Prostate gland (tissue), 2 donors: ENCODE measurements around the gene PPP2R5E. TPM values are rescaled to one million over a fixed set of nuclear protein-coding genes. Genes with fewer than 3 reads are reported as not detected.
A peak's percentile ranks its signal among the peaks of the same experiment; 100 is the strongest.
"Not testable (repeated sequence)": the region's sequence is repeated elsewhere in the genome, so short reads cannot be mapped to it uniquely, and the experiment has no call there.

Source experiments
- DNase-seq: peaks from one replicate; pipeline ENCODE4 v3.0.0-alpha.2; 2019; ENCODE audit warnings: low spot score
- H3K27ac ChIP-seq, 2 donors: fragments of 200-600 bp; sonication (generic); 2 replicates each; pipeline ENCODE4 v1.5.1; 2017 to 2019
- H3K27me3 ChIP-seq: fragments of 200-600 bp; sonication (generic); replicated peaks from 2 replicates; pipeline ENCODE4 v1.5.1; 2019; ENCODE audit not compliant: insufficient read depth
- H3K36me3 ChIP-seq, 2 donors: fragments of 200-600 bp; sonication (generic); 1 replicate in 1 of 2; 2 replicates in 1 of 2; pipeline versions ENCODE4 v1.5.1 to v1.8.1; 2017 to 2019
- H3K4me1 ChIP-seq: fragments of 200-600 bp; sonication (generic); replicated peaks from 2 replicates; pipeline ENCODE4 v1.5.1; 2019
- H3K4me3 ChIP-seq, 2 donors: fragments of 200-600 bp; sonication (generic); 2 replicates each; pipeline ENCODE4 v1.5.1; 2017 to 2019
- H3K9me3 ChIP-seq: fragments of 200-600 bp; sonication (generic); 2 replicates; pipeline ENCODE4 v1.5.1; 2017
- CTCF ChIP-seq, 4 experiments: fragments of 200-600 bp in 2 of 4; fragments of 450-650 bp in 2 of 4; sonication (generic) in 2 of 4; IDR thresholded peaks; 1 replicate in 3 of 4; 2 replicates in 1 of 4; pipeline ENCODE4 v1.5.1; 2016 to 2019; ENCODE audit warnings: antibody characterized with exemption in 4 of 4, mild to moderate bottlenecking in 2 of 4, moderate library complexity in 2 of 4
- POLR2A ChIP-seq: fragments of 450-650 bp; IDR thresholded peaks from one replicate; pipeline ENCODE4 v1.6.1; 2016; ENCODE audit warnings: antibody characterized with exemption, mild to moderate bottlenecking
- POLR2AphosphoS5 ChIP-seq: sonication (generic); formaldehyde crosslinking; IDR thresholded peaks from one replicate; pipeline ENCODE4 v1.6.1; 2017; ENCODE audit warnings: antibody characterized with exemption
- WGBS: methylation state at CpG from one replicate; pipeline ENCODE4 v1.1.5; 2018; 5-methylcytosine and 5-hydroxymethylcytosine counted together
- intact Hi-C: fragments of 100-400 bp; cut with DNase I; formaldehyde crosslinking; loops from one replicate; pipeline ENCODE4 v1.14.2; 2022
- total RNA-seq, 2 donors: library from RNA; depleted of rRNA; stranded (reverse); fragments of >200 nt; gene quantifications; one replicate each; pipeline ENCODE4 v1.1.0, GENCODE V29; 2016

PPP2R5E gene
- 10 to 100 TPM; 23.5 to 30.0 TPM for total RNA-seq

- peak within 1 kb of the TSS; percentile 71 to 91 for H3K4me3 ChIP-seq
- H3K27me3 ChIP-seq = no peaks in the 10 kb centered on the region
- peak within 1 kb of the TSS; percentile 85 to 89 for H3K27ac ChIP-seq
- peak; percentile 99 for DNase-seq
- H3K36me3 ChIP-seq = no peaks in the 10 kb centered on the region
- H3K4me1 ChIP-seq = no peaks in the 10 kb centered on the region
- H3K9me3 ChIP-seq = no peaks in the 10 kb centered on the region
- TF ChIP-seq CTCF (IDR thresholded peaks at IDR 0.05) (no peak), POLR2A (peak; percentile 63), POLR2AphosphoS5 (peak; percentile 95)
- WGBS = 2% methylated on average over 69 of the region's 78 CpGs
- intact Hi-C loops = loop anchor here (2.0 to 5.0 kb wide), 3 partner anchors 99 to 184 kb away; partner anchors contain the start of gene WDR89
Measured at GRCh38 chr14:63543000-63543825, at the start of gene PPP2R5E. Gene PPP2R5E, minus strand, starts transcription at chr14:63543377. Its CDS starts 3,692 bp downstream, at chr14:63539685.

- H3K36me3 ChIP-seq, H3K27ac ChIP-seq, H3K9me3 ChIP-seq, H3K27me3 ChIP-seq, H3K4me3 ChIP-seq, DNase-seq, intact Hi-C loops, H3K4me1 ChIP-seq: not testable (repeated sequence)
- 80% methylated on average over 8 of the region's 8 CpGs for WGBS
Measured at GRCh38 chr14:63583046-63583445, 39.9 kb upstream of the PPP2R5E start.

GRCh38 chr14:63581491-63581890 lies 38.3 kb upstream of the PPP2R5E start:
- 56% methylated on average over 4 of the region's 4 CpGs for WGBS
- intact Hi-C loops = no loop called here
- Histone ChIP-seq H3K27ac (no peak overlapping the region), H3K4me3 (no peak overlapping the region), H3K27me3 (no peaks in the 10 kb centered on the region), H3K36me3 (no peaks in the 10 kb centered on the region), H3K4me1 (no peaks in the 10 kb centered on the region), H3K9me3 (no peaks in the 10 kb centered on the region)
- TF ChIP-seq POLR2A (no peak), CTCF (IDR thresholded peaks at IDR 0.05) (no peak), POLR2AphosphoS5 (no peak)
- DNase-seq = no peak

GRCh38 chr14:63578300-63578699 lies 35.1 kb upstream of the PPP2R5E start:
- no peak overlapping the region for H3K4me3 ChIP-seq
- no peak overlapping the region for H3K27ac ChIP-seq
- TF ChIP-seq POLR2A = no peak
- no peak for TF ChIP-seq POLR2AphosphoS5
- no peak for TF ChIP-seq CTCF (IDR thresholded peaks at IDR 0.05)
- no peak for DNase-seq
- no peaks in the 10 kb centered on the region for H3K9me3 ChIP-seq
- intact Hi-C loops = no loop called here
- WGBS = 97% methylated on average over 1 of the region's 1 CpG
- no peaks in the 10 kb centered on the region for H3K4me1 ChIP-seq
- H3K27me3 ChIP-seq = no peaks in the 10 kb centered on the region
- no peaks in the 10 kb centered on the region for H3K36me3 ChIP-seq

GRCh38 chr14:63573581-63573980 lies 30.4 kb upstream of the PPP2R5E start:
- H3K4me3 ChIP-seq = no peak overlapping the region
- intact Hi-C loops = no loop called here
- no peak overlapping the region for H3K27ac ChIP-seq
- H3K4me1 ChIP-seq = no peaks in the 10 kb centered on the region
- TF ChIP-seq POLR2AphosphoS5 (no peak), CTCF (IDR thresholded peaks at IDR 0.05) (no peak), POLR2A (no peak)
- 67% methylated on average over 4 of the region's 4 CpGs for WGBS
- no peaks in the 10 kb centered on the region for H3K27me3 ChIP-seq
- DNase-seq = no peak
- no peaks in the 10 kb centered on the region for H3K9me3 ChIP-seq
- H3K36me3 ChIP-seq = no peaks in the 10 kb centered on the region
